ENCODE data around the gene BSN.

Gene BSN

GRCh38 chr3:49602049-49602554, 47.8 kb downstream of the BSN start:
- Histone ChIP-seq H3K27me3 (ENCODE audit: insufficient read depth, low read length) (no peaks in the 10 kb centered on the region), H3K36me3 (ENCODE audit: insufficient read depth, low read length) (no peaks in the 10 kb centered on the region), H3K4me3 (ENCODE audit: low read depth, low read length, poor library complexity, severe bottlenecking) (no peak overlapping the region), H4K20me1 (ENCODE audit: insufficient read depth, low read length) (no peaks in the 10 kb centered on the region), H3K9me2 (ENCODE audit: low read depth, low read length) (no peaks in the 10 kb centered on the region), H3K9ac (ENCODE audit: low read length) (no peak overlapping the region), H3K9me3 (ENCODE audit: low read length) (no peaks in the 10 kb centered on the region), H2AFZ (ENCODE audit: low read length) (no peak overlapping the region), H3K27ac (ENCODE audit: low read depth, low read length, poor library complexity, severe bottlenecking) (no peak overlapping the region), H3F3A (ENCODE audit: insufficient read depth, low read length) (no peaks in the 10 kb centered on the region), H3K79me2 (ENCODE audit: insufficient read depth, low read length) (no peaks in the 10 kb centered on the region), H3K4me1 (ENCODE audit: insufficient read depth, low read length, severe bottlenecking) (no peaks in the 10 kb centered on the region), H3K4me2 (ENCODE audit: low read length) (no peak overlapping the region)
- TF ChIP-seq EZH2 (IDR thresholded peaks at IDR 0.05; ENCODE audit: borderline replicate concordance, low read length), result no peak
- TF ChIP-seq CTCF (IDR thresholded peaks at IDR 0.05; ENCODE audit: low read length), result no peak

- Histone ChIP-seq H3K27me3 (ENCODE audit: insufficient read depth, low read length) (no peaks in the 10 kb centered on the region), H3K9me2 (ENCODE audit: low read depth, low read length) (no peaks in the 10 kb centered on the region), H3K4me2 (ENCODE audit: low read length) (no peak overlapping the region), H2AFZ (ENCODE audit: low read length) (no peak overlapping the region), H3K27ac (ENCODE audit: low read depth, low read length, poor library complexity, severe bottlenecking) (no peak overlapping the region), H4K20me1 (ENCODE audit: insufficient read depth, low read length) (no peaks in the 10 kb centered on the region), H3K9ac (ENCODE audit: low read length) (no peak overlapping the region), H3F3A (ENCODE audit: insufficient read depth, low read length) (no peaks in the 10 kb centered on the region), H3K4me1 (ENCODE audit: insufficient read depth, low read length, severe bottlenecking) (no peaks in the 10 kb centered on the region), H3K79me2 (ENCODE audit: insufficient read depth, low read length) (no peaks in the 10 kb centered on the region), H3K9me3 (ENCODE audit: low read length) (no peaks in the 10 kb centered on the region), H3K36me3 (ENCODE audit: insufficient read depth, low read length) (no peaks in the 10 kb centered on the region), H3K4me3 (ENCODE audit: low read depth, low read length, poor library complexity, severe bottlenecking) (no peak overlapping the region)
- TF ChIP-seq EZH2 (IDR thresholded peaks at IDR 0.05; ENCODE audit: borderline replicate concordance, low read length) (no peak), CTCF (IDR thresholded peaks at IDR 0.05; ENCODE audit: low read length) (no peak)
These were observed 48.7 kb downstream of the BSN start for GRCh38 chr3:49602877-49603411.

- H3F3A ChIP-seq (ENCODE audit: insufficient read depth, low read length), result no peaks in the 10 kb centered on the region
- H3K9ac ChIP-seq (ENCODE audit: low read length), result no peak overlapping the region
- no peaks in the 10 kb centered on the region for H3K27me3 ChIP-seq (ENCODE audit: insufficient read depth, low read length)
- TF ChIP-seq EZH2 (IDR thresholded peaks at IDR 0.05; ENCODE audit: borderline replicate concordance, low read length) (no peak), CTCF (IDR thresholded peaks at IDR 0.05; ENCODE audit: low read length) (no peak)
- no peak overlapping the region for H3K27ac ChIP-seq (ENCODE audit: low read depth, low read length, poor library complexity, severe bottlenecking)
- H2AFZ ChIP-seq (ENCODE audit: low read length), result no peak overlapping the region
- H3K4me2 ChIP-seq (ENCODE audit: low read length), result no peak overlapping the region
- H3K9me3 ChIP-seq (ENCODE audit: low read length), result no peaks in the 10 kb centered on the region
- H3K9me2 ChIP-seq (ENCODE audit: low read depth, low read length), result no peaks in the 10 kb centered on the region
- no peaks in the 10 kb centered on the region for H3K79me2 ChIP-seq (ENCODE audit: insufficient read depth, low read length)
- H4K20me1 ChIP-seq (ENCODE audit: insufficient read depth, low read length), result no peaks in the 10 kb centered on the region
- no peaks in the 10 kb centered on the region for H3K36me3 ChIP-seq (ENCODE audit: insufficient read depth, low read length)
- no peaks in the 10 kb centered on the region for H3K4me1 ChIP-seq (ENCODE audit: insufficient read depth, low read length, severe bottlenecking)
- H3K4me3 ChIP-seq (ENCODE audit: low read depth, low read length, poor library complexity, severe bottlenecking), result no peak overlapping the region
These were observed 52.1 kb downstream of the BSN start for GRCh38 chr3:49606427-49606826.

Data from OCI-LY1 (cell line).